ENCODE data around the gene RBM15.

Gene RBM15

GRCh38 chr1:110348050-110348449 lies 8.9 kb downstream of the RBM15 start:
- DNase-seq (ENCODE audit: low spot score), result no peak

- no peak for DNase-seq (ENCODE audit: low spot score)
Observed at GRCh38 chr1:110348771-110349170, 9.6 kb downstream of the RBM15 start.

GRCh38 chr1:110350360-110350759 lies 11.2 kb downstream of the RBM15 start:
- no peak for DNase-seq (ENCODE audit: low spot score)

GRCh38 chr1:110355321-110355720 lies 16.1 kb downstream of the RBM15 start:
- DNase-seq (ENCODE audit: low spot score), result no peak

- no peak for DNase-seq (ENCODE audit: low spot score)
Observed at GRCh38 chr1:110356379-110356778, 17.2 kb downstream of the RBM15 start.

- DNase-seq (ENCODE audit: low spot score), result no peak
Observed at GRCh38 chr1:110360431-110360830, 21.3 kb downstream of the RBM15 start.

GRCh38 chr1:110361856-110362255 lies 22.7 kb downstream of the RBM15 start:
- DNase-seq (ENCODE audit: low spot score), result no peak

GRCh38 chr1:110364221-110364620 lies 25.0 kb downstream of the RBM15 start:
- DNase-seq (ENCODE audit: low spot score), result no peak

GRCh38 chr1:110370827-110371226 lies 31.6 kb downstream of the RBM15 start:
- DNase-seq (ENCODE audit: low spot score), result no peak

GRCh38 chr1:110375490-110375889 lies 36.3 kb downstream of the RBM15 start:
- DNase-seq (ENCODE audit: low spot score), result no peak

- no peak for DNase-seq (ENCODE audit: low spot score)
Observed at GRCh38 chr1:110380672-110381283, 41.6 kb downstream of the RBM15 start.

- DNase-seq (ENCODE audit: low spot score), result no peak
Observed at GRCh38 chr1:110383251-110383990, 44.2 kb downstream of the RBM15 start.

GRCh38 chr1:110384581-110385321 lies 45.6 kb downstream of the RBM15 start:
- no peak for DNase-seq (ENCODE audit: low spot score)

GRCh38 chr1:110385369-110385768 lies 46.2 kb downstream of the RBM15 start:
- no peak for DNase-seq (ENCODE audit: low spot score)

GRCh38 chr1:110387048-110387754 lies 48.0 kb downstream of the RBM15 start:
- DNase-seq (ENCODE audit: low spot score), result no peak

GRCh38 chr1:110390096-110390495 lies 50.9 kb downstream of the RBM15 start:
- no peak for DNase-seq (ENCODE audit: low spot score)

- DNase-seq (ENCODE audit: low spot score), result no peak
Observed at GRCh38 chr1:110390692-110391245, 51.6 kb downstream of the RBM15 start, which contains the start of gene SLC16A4. Gene SLC16A4, minus strand, starts transcription at chr1:110391026. Its CDS starts 1,703 bp downstream, at chr1:110389323.

GRCh38 chr1:110393286-110393685 lies 54.1 kb downstream of the RBM15 start:
- DNase-seq (ENCODE audit: low spot score), result no peak

GRCh38 chr1:110393691-110394492 lies 54.7 kb downstream of the RBM15 start:
- DNase-seq (ENCODE audit: low spot score), result no peak

- no peak for DNase-seq (ENCODE audit: low spot score)
Observed at GRCh38 chr1:110394493-110394820, 55.3 kb downstream of the RBM15 start.

All from CD4-positive, alpha-beta T cell treated with Interleukin-6 at 100 ng/mL for 8 hours (primary cell).